A549 (cell line): Measurements from ENCODE around the gene TRAPPC10. TPM values are rescaled to one million over a fixed set of nuclear protein-coding genes. Genes with fewer than 3 reads are reported as not detected.

Source experiments
- ATAC-seq, 2 experiments: fragments of 200-7000 bp in 1 of 2; fragments of >200 bp in 1 of 2; cut with Nextera tagmentation in 1 of 2; cut with Tn5 transposase in 1 of 2; 3 replicates each; pipeline versions ENCODE4 v1.8.0 to v1.9.1; 2018 to 2020; ENCODE audit warnings: mild to moderate bottlenecking in 1 of 2, moderate library complexity in 1 of 2
- CTCF ChIA-PET: fragments of 300-600 bp; sonication (Branson Sonifier 250); formaldehyde crosslinking; extraction: SDS; loops from one replicate; lab custom pipeline; 2021; ENCODE audit warnings: antibody characterized with exemption, inconsistent platforms; lab: Yijun Ruan, JAX
- POLR2A ChIA-PET: fragments of 350-600 bp; formaldehyde crosslinking; extraction: SDS; loops from one replicate; lab custom pipeline; 2021; ENCODE audit warnings: antibody characterized with exemption, inconsistent platforms; lab: Yijun Ruan, JAX
- DNase-seq, 2 experiments: peaks; one replicate each; pipeline versions ENCODE4 v3.0.0 to v3.0.0-alpha.2; 2011 to 2016; ENCODE audit warnings: low read depth in 1 of 2, low spot score in 1 of 2
- FAIRE-seq: peaks from 2 replicates; lab custom pipeline; 2011; peaks lifted over from hg19 to GRCh38; lab: Jason Lieb, UNC
- H3K27ac ChIP-seq, 2 experiments: fragments of >200 bp; sonication (Bioruptor Twin); formaldehyde crosslinking; 3 replicates each; pipeline ENCODE4 v1.5.1; 2016 to 2017
- H3K4me1 ChIP-seq: fragments of >200 bp; sonication (Bioruptor Twin); formaldehyde crosslinking; 3 replicates; pipeline ENCODE4 v1.6.1; 2016
- H3K4me2 ChIP-seq: fragments of >200 bp; sonication (Bioruptor Twin); formaldehyde crosslinking; 3 replicates; pipeline ENCODE4 v1.6.1; 2016
- H3K4me3 ChIP-seq: fragments of >200 bp; sonication (Bioruptor Twin); formaldehyde crosslinking; 3 replicates; pipeline ENCODE4 v1.5.1; 2016
- H3K9me3 ChIP-seq: fragments of >200 bp; sonication (Bioruptor Twin); formaldehyde crosslinking; 3 replicates; pipeline ENCODE4 v1.6.1; 2016
- CBX2 ChIP-seq: fragments of 200-600 bp; sonication (generic); IDR thresholded peaks from 2 replicates; pipeline ENCODE4 v1.6.1; 2016; ENCODE audit warnings: low read depth, mild to moderate bottlenecking, borderline replicate concordance
- CHD2 ChIP-seq: fragments of 150-350 bp; IDR thresholded peaks from 2 replicates; pipeline ENCODE4 v1.6.1; 2014; ENCODE audit warnings: low read length; ENCODE audit not compliant: partially characterized antibody
- HDAC2 ChIP-seq: fragments of 200-600 bp; sonication (generic); IDR thresholded peaks from 2 replicates; pipeline ENCODE4 v1.6.1; 2016
- HES2 ChIP-seq: fragments of >200 bp; sonication (Bioruptor Twin); formaldehyde crosslinking; IDR thresholded peaks from 2 replicates; pipeline ENCODE4 v1.6.1; 2016
- HEYL ChIP-seq: fragments of 250-450 bp; sonication (Bioruptor Pico); IDR thresholded peaks from 2 replicates; pipeline ENCODE4 v1.8.0; 2021; ENCODE audit warnings: mild to moderate bottlenecking, moderate library complexity
- HOXB5 ChIP-seq: fragments of 250-450 bp; sonication (Bioruptor Pico); IDR thresholded peaks from 2 replicates; pipeline ENCODE4 v1.5.0; 2020; ENCODE audit warnings: mild to moderate bottlenecking, moderate library complexity
- KDM5A ChIP-seq: fragments of 200-600 bp; sonication (generic); IDR thresholded peaks from 2 replicates; pipeline ENCODE4 v1.6.1; 2016; ENCODE audit warnings: antibody characterized with exemption, mild to moderate bottlenecking
- MYC ChIP-seq: IDR thresholded peaks from 2 replicates; pipeline ENCODE4 v1.6.1; 2012; ENCODE audit warnings: mild to moderate bottlenecking, inconsistent platforms, low read length, improper control_type of control experiment, borderline replicate concordance
- NFE2L2 ChIP-seq: fragments of 150-350 bp; conservative IDR thresholded peaks from 2 replicates; pipeline ENCODE4 v1.6.1; 2014; ENCODE audit warnings: low read length
- NR3C1 ChIP-seq: fragments of >200 bp; sonication (Bioruptor Twin); formaldehyde crosslinking; IDR thresholded peaks from 3 replicates; pipeline ENCODE4 v1.6.1; 2017
- POLR2A ChIP-seq: IDR thresholded peaks from 2 replicates; pipeline ENCODE4 v1.6.1; 2012; ENCODE audit warnings: mild to moderate bottlenecking, low read length
- POLR2AphosphoS2 ChIP-seq: conservative IDR thresholded peaks from 2 replicates; pipeline ENCODE4 v1.6.1; 2012; ENCODE audit warnings: low read length, improper control_type of control experiment, inconsistent platforms
- RARB ChIP-seq: fragments of 250-450 bp; sonication (Bioruptor Pico); IDR thresholded peaks from 2 replicates; pipeline ENCODE4 v1.8.0; 2021; ENCODE audit warnings: mild to moderate bottlenecking, moderate library complexity
- SMC3 ChIP-seq: fragments of >200 bp; sonication (Bioruptor Twin); formaldehyde crosslinking; IDR thresholded peaks from 3 replicates; pipeline ENCODE4 v1.6.1; 2018; ENCODE audit warnings: inconsistent platforms
- TP53 ChIP-seq: fragments of 250-450 bp; sonication (Bioruptor Pico); IDR thresholded peaks from 2 replicates; pipeline ENCODE4 v1.5.0; 2021; ENCODE audit warnings: mild to moderate bottlenecking, moderate library complexity
- ZC3H11A ChIP-seq: fragments of 450-650 bp; IDR thresholded peaks from 2 replicates; pipeline ENCODE4 v1.6.1; 2014; ENCODE audit warnings: antibody characterized with exemption, mild to moderate bottlenecking
- WGBS: methylation state at CpG from one replicate; pipeline ENCODE4 v1.1.6; 2017; ENCODE audit errors: missing lambda C conversion rate; 5-methylcytosine and 5-hydroxymethylcytosine counted together
- polyA plus RNA-seq, 4 experiments: library from polyadenylated mRNA; depleted of rRNA in 3 of 4; stranded (reverse); fragments of >200 nt; fragmentation: RNase III in 1 of 4; extraction: RNeasy Plus Mini Kit Qiagen cat#74134 plus additional on column Dnase treatment in 1 of 4; gene quantifications; 2 replicates in 3 of 4; 3 replicates in 1 of 4; pipeline ENCODE4 v1.2.3, GENCODE V29; 2011 to 2017
- TF ChIP-seq, protein P1 (sequence below): fragments of 200-600 bp; sonication (generic); IDR thresholded peaks from 2 replicates; pipeline ENCODE4 v1.6.1; 2016; ENCODE audit warnings: antibody characterized with exemption, mild to moderate bottlenecking, moderate library complexity
- TF ChIP-seq, protein P2 (sequence below): IDR thresholded peaks from 2 replicates; pipeline ENCODE4 v1.6.1; 2012; ENCODE audit warnings: low read depth, borderline replicate concordance
- TF ChIP-seq, protein P3 (sequence below): IDR thresholded peaks from 2 replicates; pipeline ENCODE4 v1.6.1; 2012
- TF ChIP-seq, protein P4 (sequence below): fragments of 250-450 bp; sonication (Bioruptor Pico); IDR thresholded peaks from 2 replicates; pipeline ENCODE4 v1.5.0; 2021; ENCODE audit warnings: mild to moderate bottlenecking, moderate library complexity, borderline replicate concordance

Gene TRAPPC10
- polyA plus RNA-seq, 2 of the 4 experiments (the other 2 are of a cell fraction): 11.8 to 27.7 TPM

DNA sequence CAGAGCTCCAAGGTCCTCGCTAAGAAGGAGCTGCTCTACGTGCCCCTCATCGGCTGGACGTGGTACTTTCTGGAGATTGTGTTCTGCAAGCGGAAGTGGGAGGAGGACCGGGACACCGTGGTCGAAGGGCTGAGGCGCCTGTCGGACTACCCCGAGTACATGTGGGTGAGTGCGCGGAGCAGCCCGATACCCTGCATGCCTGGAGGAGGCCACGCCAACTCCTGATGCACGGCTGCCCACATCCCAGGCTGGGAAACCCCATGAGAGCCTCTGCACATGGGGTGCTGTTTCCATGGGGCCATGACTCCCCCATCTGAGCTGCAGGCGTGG is 43.0 kb upstream of the TRAPPC10 start:
- Histone ChIP-seq H3K4me1 (no peaks in the 10 kb centered on the region), H3K9me3 (no peaks in the 10 kb centered on the region), H3K4me3 (no peak overlapping the region), H3K27ac (no peak overlapping the region), H3K4me2 (no peak overlapping the region)
- TF ChIP-seq, protein P1, sequence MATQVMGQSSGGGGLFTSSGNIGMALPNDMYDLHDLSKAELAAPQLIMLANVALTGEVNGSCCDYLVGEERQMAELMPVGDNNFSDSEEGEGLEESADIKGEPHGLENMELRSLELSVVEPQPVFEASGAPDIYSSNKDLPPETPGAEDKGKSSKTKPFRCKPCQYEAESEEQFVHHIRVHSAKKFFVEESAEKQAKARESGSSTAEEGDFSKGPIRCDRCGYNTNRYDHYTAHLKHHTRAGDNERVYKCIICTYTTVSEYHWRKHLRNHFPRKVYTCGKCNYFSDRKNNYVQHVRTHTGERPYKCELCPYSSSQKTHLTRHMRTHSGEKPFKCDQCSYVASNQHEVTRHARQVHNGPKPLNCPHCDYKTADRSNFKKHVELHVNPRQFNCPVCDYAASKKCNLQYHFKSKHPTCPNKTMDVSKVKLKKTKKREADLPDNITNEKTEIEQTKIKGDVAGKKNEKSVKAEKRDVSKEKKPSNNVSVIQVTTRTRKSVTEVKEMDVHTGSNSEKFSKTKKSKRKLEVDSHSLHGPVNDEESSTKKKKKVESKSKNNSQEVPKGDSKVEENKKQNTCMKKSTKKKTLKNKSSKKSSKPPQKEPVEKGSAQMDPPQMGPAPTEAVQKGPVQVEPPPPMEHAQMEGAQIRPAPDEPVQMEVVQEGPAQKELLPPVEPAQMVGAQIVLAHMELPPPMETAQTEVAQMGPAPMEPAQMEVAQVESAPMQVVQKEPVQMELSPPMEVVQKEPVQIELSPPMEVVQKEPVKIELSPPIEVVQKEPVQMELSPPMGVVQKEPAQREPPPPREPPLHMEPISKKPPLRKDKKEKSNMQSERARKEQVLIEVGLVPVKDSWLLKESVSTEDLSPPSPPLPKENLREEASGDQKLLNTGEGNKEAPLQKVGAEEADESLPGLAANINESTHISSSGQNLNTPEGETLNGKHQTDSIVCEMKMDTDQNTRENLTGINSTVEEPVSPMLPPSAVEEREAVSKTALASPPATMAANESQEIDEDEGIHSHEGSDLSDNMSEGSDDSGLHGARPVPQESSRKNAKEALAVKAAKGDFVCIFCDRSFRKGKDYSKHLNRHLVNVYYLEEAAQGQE: no peak
- TF ChIP-seq HEYL (CRISPR knock-in tag) (no peak), HOXB5 (CRISPR knock-in tag) (no peak), CBX2 (no peak), MYC (no peak), NFE2L2 (no peak), KDM5A (no peak), ZC3H11A (no peak), TP53 (CRISPR knock-in tag) (no peak), HES2 (no peak)
- TF ChIP-seq, protein P2, sequence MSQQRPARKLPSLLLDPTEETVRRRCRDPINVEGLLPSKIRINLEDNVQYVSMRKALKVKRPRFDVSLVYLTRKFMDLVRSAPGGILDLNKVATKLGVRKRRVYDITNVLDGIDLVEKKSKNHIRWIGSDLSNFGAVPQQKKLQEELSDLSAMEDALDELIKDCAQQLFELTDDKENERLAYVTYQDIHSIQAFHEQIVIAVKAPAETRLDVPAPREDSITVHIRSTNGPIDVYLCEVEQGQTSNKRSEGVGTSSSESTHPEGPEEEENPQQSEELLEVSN: no peak
- TF ChIP-seq, protein P3, sequence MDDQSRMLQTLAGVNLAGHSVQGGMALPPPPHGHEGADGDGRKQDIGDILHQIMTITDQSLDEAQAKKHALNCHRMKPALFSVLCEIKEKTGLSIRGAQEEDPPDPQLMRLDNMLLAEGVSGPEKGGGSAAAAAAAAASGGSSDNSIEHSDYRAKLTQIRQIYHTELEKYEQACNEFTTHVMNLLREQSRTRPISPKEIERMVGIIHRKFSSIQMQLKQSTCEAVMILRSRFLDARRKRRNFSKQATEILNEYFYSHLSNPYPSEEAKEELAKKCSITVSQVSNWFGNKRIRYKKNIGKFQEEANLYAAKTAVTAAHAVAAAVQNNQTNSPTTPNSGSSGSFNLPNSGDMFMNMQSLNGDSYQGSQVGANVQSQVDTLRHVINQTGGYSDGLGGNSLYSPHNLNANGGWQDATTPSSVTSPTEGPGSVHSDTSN: no peak
- POLR2A ChIA-PET: no interaction called here
- DNase-seq (no peak), ATAC-seq (no peak), FAIRE-seq (no peak)
- 93% methylated on average over 14 of the region's 17 CpGs for WGBS
- CTCF ChIA-PET: no interaction called here

DNA sequence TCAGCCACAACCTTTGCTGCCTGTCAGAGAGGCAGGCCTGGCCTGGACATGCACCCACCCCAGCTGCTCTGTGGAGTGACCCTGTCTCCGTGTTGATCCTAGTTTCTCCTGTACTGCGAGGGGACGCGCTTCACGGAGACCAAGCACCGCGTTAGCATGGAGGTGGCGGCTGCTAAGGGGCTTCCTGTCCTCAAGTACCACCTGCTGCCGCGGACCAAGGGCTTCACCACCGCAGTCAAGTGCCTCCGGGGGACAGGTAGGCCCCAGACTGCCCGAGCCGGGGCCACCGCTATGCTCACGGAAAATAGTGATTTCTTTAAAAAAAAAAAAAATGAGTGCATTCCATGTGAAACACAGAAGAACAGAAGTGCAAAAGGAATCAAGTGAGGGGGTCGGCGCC is 41.6 kb upstream of the TRAPPC10 start:
- no peak overlapping the region for H3K27ac ChIP-seq
- CTCF ChIA-PET: no interaction called here
- H3K9me3 ChIP-seq: no peaks in the 10 kb centered on the region
- DNase-seq (no peak), ATAC-seq (no peak), FAIRE-seq (no peak)
- 95% methylated on average over 18 of the region's 18 CpGs for WGBS
- H3K4me2 ChIP-seq: no peak overlapping the region
- POLR2A ChIA-PET: no interaction called here
- H3K4me3 ChIP-seq: no peak overlapping the region
- TF ChIP-seq POLR2AphosphoS2: no peak
- TF ChIP-seq, protein P4, sequence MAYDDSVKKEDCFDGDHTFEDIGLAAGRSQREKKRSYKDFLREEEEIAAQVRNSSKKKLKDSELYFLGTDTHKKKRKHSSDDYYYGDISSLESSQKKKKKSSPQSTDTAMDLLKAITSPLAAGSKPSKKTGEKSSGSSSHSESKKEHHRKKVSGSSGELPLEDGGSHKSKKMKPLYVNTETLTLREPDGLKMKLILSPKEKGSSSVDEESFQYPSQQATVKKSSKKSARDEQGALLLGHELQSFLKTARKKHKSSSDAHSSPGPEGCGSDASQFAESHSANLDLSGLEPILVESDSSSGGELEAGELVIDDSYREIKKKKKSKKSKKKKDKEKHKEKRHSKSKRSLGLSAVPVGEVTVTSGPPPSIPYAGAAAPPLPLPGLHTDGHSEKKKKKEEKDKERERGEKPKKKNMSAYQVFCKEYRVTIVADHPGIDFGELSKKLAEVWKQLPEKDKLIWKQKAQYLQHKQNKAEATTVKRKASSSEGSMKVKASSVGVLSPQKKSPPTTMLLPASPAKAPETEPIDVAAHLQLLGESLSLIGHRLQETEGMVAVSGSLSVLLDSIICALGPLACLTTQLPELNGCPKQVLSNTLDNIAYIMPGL: no peak
- no peak for TF ChIP-seq HDAC2
- TF ChIP-seq RARB (CRISPR knock-in tag): no peak
- no peak for TF ChIP-seq POLR2A
- no peak for TF ChIP-seq NR3C1
- TF ChIP-seq CHD2: no peak
- TF ChIP-seq SMC3: no peak
- H3K4me1 ChIP-seq: no peaks in the 10 kb centered on the region
